Measurements from ENCODE around the gene SYNCRIP. TPM values are rescaled to one million over a fixed set of nuclear protein-coding genes. Genes with fewer than 3 reads are reported as not detected.

The SYNCRIP gene
- polyA plus RNA-seq, 1 of the 3 experiments (the other 2 are of a cell fraction) = 15.9 TPM

DNA sequence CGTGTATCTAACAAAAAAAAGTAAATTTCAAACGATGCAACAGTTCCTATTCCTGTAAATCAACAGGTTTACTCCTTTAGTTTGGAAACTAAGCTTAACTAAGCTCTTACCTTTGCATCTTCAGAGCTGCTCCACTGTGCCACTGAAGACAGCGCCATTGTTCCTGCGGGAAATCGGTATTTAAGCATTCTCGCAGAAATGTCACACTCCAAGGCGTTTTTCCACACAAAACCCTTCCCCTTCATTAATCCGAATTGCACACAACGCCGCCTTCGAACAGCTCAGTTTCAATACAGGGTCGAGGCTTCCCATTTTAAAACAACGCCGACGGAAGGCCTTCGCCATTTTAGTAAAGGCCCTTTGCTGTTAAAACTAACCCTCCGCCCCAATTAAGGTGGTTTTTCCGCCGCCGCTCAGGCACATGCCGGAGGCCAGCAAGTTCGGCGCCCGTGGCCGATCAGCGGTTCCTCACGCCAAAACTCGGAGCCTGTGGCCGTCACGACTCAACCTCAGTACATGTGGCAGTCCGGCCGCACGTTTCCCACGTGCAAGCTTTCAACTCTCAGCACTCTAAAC, 35.4 kb upstream of the SYNCRIP start:
- under 1% methylated on average over 33 of the region's 34 CpGs for WGBS (ENCODE audit: low lambda C conversion rate)
- CTCF ChIA-PET = interaction anchor here (0.6 to 1.8 kb wide), 15 partner anchors 34 to 1263 kb away, joined by 3 to 8 read pairs (median 3); partner anchors contain the start of genes SNX14 and SYNCRIP

DNA sequence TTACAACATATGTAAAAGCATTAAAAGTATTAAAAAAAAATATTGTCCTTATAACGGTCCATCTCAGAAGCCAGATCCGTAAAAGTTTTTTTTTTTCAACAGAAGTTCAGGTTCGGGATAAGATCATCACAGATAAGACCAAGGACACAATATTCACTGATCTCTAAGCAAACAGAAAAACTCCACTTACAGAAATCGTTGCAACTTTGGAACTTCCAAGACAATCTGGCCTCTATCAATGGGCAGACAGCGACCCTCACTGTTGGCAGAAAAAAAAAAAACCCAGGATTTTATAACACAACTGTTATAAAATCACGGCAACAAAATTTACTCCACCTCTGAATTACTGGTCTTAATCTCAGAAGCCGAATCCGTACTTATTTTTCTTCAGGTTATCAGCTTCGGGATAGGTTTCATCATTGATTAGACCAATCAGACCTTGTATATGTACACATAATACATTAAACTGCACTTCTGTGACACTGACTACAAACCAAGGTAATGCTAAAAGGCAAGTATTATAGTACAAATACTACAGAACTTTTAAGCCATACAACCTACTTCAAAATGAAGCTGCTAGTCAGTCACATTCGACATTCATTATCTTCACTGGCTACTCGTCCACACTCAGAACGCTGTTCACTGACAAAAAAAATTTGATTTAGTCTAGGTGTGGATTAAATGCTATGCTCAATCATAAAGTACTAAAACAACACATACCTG, 34.7 kb upstream of the SYNCRIP start:
- ChIA-PET CTCF (interaction anchor here (1.0 to 1.8 kb wide), 13 partner anchors 33 to 1869 kb away, joined by 3 to 8 read pairs (median 3); partner anchors contain the start of genes SNX14 and SYNCRIP), POLR2A (interaction anchor here (0.9 to 3.9 kb wide), 9 partner anchors 7 to 1438 kb away, joined by 3 to 149 read pairs (median 10); partner anchors contain the start of genes SNX14 and SYNCRIP)
- H3F3A ChIP-seq (replicated peaks; ENCODE audit: insufficient read depth) = peaks cover 50% of the 10 kb centered on the region
- H3K79me2 ChIP-seq (ENCODE audit: insufficient read depth) = peaks cover 87% of the 10 kb centered on the region
- no peak overlapping the region for H2AFZ ChIP-seq (ENCODE audit: low read depth)
- H3K27ac ChIP-seq (ENCODE audit: low read depth in 2 of 2, low read length in 1 of 2) = peak overlapping the region; percentile 71; a peak in 3 of 4 replicates
- TF ChIP-seq SIN3A (IDR thresholded peaks at IDR 0.05; ENCODE audit: borderline replicate concordance, low read depth, low read length) (0 out of 2 replicates have a peak, but pooled peaks have one; percentile 40), MXI1 (IDR thresholded peaks at IDR 0.05; ENCODE audit: low read depth, low read length) (peak; percentile 3; the same call in 1 of the 2 replicates), TAF1 (IDR thresholded peaks at IDR 0.05; ENCODE audit: borderline replicate concordance, low read depth, low read length) (0 out of 2 replicates have a peak, but pooled peaks have one; percentile 11), NFIC (IDR thresholded peaks at IDR 0.05; ENCODE audit: borderline replicate concordance) (no peak), NRF1 (IDR thresholded peaks at IDR 0.05; ENCODE audit: low read depth, low read length) (no peak), RAD21 (IDR thresholded peaks at IDR 0.05; ENCODE audit: low read length) (peak; percentile 70), RFX5 (IDR thresholded peaks at IDR 0.05; ENCODE audit: low read length) (0 out of 2 replicates have a peak, but pooled peaks have one; percentile 11), SMC3 (IDR thresholded peaks at IDR 0.05; ENCODE audit: low read depth, low read length) (peak; percentile 29; the same call in 1 of the 2 replicates)
- TF ChIP-seq, protein P1, sequence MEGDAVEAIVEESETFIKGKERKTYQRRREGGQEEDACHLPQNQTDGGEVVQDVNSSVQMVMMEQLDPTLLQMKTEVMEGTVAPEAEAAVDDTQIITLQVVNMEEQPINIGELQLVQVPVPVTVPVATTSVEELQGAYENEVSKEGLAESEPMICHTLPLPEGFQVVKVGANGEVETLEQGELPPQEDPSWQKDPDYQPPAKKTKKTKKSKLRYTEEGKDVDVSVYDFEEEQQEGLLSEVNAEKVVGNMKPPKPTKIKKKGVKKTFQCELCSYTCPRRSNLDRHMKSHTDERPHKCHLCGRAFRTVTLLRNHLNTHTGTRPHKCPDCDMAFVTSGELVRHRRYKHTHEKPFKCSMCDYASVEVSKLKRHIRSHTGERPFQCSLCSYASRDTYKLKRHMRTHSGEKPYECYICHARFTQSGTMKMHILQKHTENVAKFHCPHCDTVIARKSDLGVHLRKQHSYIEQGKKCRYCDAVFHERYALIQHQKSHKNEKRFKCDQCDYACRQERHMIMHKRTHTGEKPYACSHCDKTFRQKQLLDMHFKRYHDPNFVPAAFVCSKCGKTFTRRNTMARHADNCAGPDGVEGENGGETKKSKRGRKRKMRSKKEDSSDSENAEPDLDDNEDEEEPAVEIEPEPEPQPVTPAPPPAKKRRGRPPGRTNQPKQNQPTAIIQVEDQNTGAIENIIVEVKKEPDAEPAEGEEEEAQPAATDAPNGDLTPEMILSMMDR (IDR thresholded peaks at IDR 0.05) = peak; percentile 58
- peak overlapping the region; percentile 98 for H3K9ac ChIP-seq
- under 1% methylated on average over 12 of the region's 12 CpGs for WGBS (ENCODE audit: low lambda C conversion rate)
- H3K27me3 ChIP-seq (ENCODE audit: insufficient read depth) = no peaks in the 10 kb centered on the region
- peaks cover 44% of the 10 kb centered on the region for H4K20me1 ChIP-seq (ENCODE audit: insufficient read depth)
- peaks cover 34 to 42% of the 10 kb centered on the region in 2 experiments for H3K36me3 ChIP-seq (replicated peaks in 1 of 2; ENCODE audit: control insufficient read depth in 1 of 2, insufficient read depth in 2 of 2, low read length in 1 of 2)
- H3K9me2 ChIP-seq = no peaks in the 10 kb centered on the region
- H3K4me3 ChIP-seq (ENCODE audit: low read depth in 2 of 2, low read length in 1 of 2) = peak overlapping the region; percentile 78 to 96
- H3K9me3 ChIP-seq = no peaks in the 10 kb centered on the region
- H3K4me2 ChIP-seq = peak overlapping the region; percentile 82
- DNase-seq = no peak
- peaks cover 6 to 10% of the 10 kb centered on the region in 2 experiments; a peak in 3 of 4 replicates for H3K4me1 ChIP-seq (ENCODE audit: control insufficient read depth in 1 of 2, insufficient read depth in 2 of 2, low read depth in 1 of 2, low read length in 1 of 2)

More for the DNA sequence above, 35.4 kb upstream of the SYNCRIP start:
- H3K27me3 ChIP-seq (ENCODE audit: insufficient read depth) = no peaks in the 10 kb centered on the region
- peaks cover 44% of the 10 kb centered on the region for H4K20me1 ChIP-seq (ENCODE audit: insufficient read depth)
- POLR2A ChIA-PET = interaction anchor here (0.6 to 3.9 kb wide), 16 partner anchors 8 to 1437 kb away, joined by 3 to 149 read pairs (median 6); partner anchors contain the start of genes HTR1E, SNX14 and SYNCRIP
- H3K4me2 ChIP-seq = peak overlapping the region; percentile 82
- no peak for TF ChIP-seq JUND (IDR thresholded peaks at IDR 0.05)
- no peak for TF ChIP-seq ELF1 (IDR thresholded peaks at IDR 0.05)
- no peak for TF ChIP-seq FOSL2 (IDR thresholded peaks at IDR 0.05; ENCODE audit: borderline replicate concordance, low read depth)
- no peak for TF ChIP-seq MEF2A (IDR thresholded peaks at IDR 0.05; ENCODE audit: borderline replicate concordance, low read depth)
- TF ChIP-seq NRF1 (IDR thresholded peaks at IDR 0.05; ENCODE audit: low read depth, low read length) = no peak
- TF ChIP-seq YY1 (IDR thresholded peaks at IDR 0.05; ENCODE audit: low read depth) = peak; percentile 74; the same call in 1 of the 2 replicates
- no peak for TF ChIP-seq MXI1 (IDR thresholded peaks at IDR 0.05; ENCODE audit: low read depth, low read length)
- no peak for TF ChIP-seq TCF12 (IDR thresholded peaks at IDR 0.05)
- 0 out of 2 replicates have a peak, but pooled peaks have one; percentile 29 for TF ChIP-seq TAF1 (IDR thresholded peaks at IDR 0.05; ENCODE audit: borderline replicate concordance, low read depth, low read length)
- no peak for TF ChIP-seq EP300 (IDR thresholded peaks at IDR 0.05; ENCODE audit: borderline replicate concordance in 1 of 2, low read depth in 1 of 2, low read length in 1 of 2)
- no peaks in the 10 kb centered on the region for H3K9me2 ChIP-seq
- H3K27ac ChIP-seq (ENCODE audit: low read depth in 2 of 2, low read length in 1 of 2) = peak overlapping the region; percentile 71
- no peak overlapping the region for H2AFZ ChIP-seq (ENCODE audit: low read depth)
- H3F3A ChIP-seq (replicated peaks; ENCODE audit: insufficient read depth) = peaks cover 43% of the 10 kb centered on the region
- peaks cover 83% of the 10 kb centered on the region for H3K79me2 ChIP-seq (ENCODE audit: insufficient read depth)
- H3K9me3 ChIP-seq = no peaks in the 10 kb centered on the region
- H3K36me3 ChIP-seq (replicated peaks in 1 of 2; ENCODE audit: control insufficient read depth in 1 of 2, insufficient read depth in 2 of 2, low read length in 1 of 2) = peaks cover 32 to 42% of the 10 kb centered on the region in 2 experiments
- peak overlapping the region; percentile 78 to 96 for H3K4me3 ChIP-seq (ENCODE audit: low read depth in 2 of 2, low read length in 1 of 2)
- peak overlapping the region; percentile 98 for H3K9ac ChIP-seq
- peaks cover 6 to 10% of the 10 kb centered on the region in 2 experiments; a peak in 3 of 4 replicates for H3K4me1 ChIP-seq (ENCODE audit: control insufficient read depth in 1 of 2, insufficient read depth in 2 of 2, low read depth in 1 of 2, low read length in 1 of 2)
- DNase-seq = no peak

Measured in SK-N-SH (cell line).